CD8-positive, alpha-beta memory T cell (primary cell): ENCODE data around the gene TMOD1. TPM values are rescaled to one million over a fixed set of nuclear protein-coding genes. Genes with fewer than 3 reads are reported as not detected.
A peak's percentile ranks its signal among the peaks of the same experiment; 100 is the strongest.
"Not testable (repeated sequence)": the region's sequence is repeated elsewhere in the genome, so short reads cannot be mapped to it uniquely, and the experiment has no call there.

Experiments used
- CTCF ChIA-PET: fragments of 350-600 bp; sonication (Branson Sonifier 250); formaldehyde crosslinking; loops from one replicate; lab custom pipeline; 2021; ENCODE audit warnings: antibody characterized with exemption; lab: Charles Lee
- POLR2A ChIA-PET: fragments of 350-600 bp; sonication (Branson Sonifier 250); formaldehyde crosslinking; loops from one replicate; lab custom pipeline; 2021; ENCODE audit warnings: antibody characterized with exemption; lab: Charles Lee
- DNase-seq, 5 donors: peaks; one replicate each; pipeline versions ENCODE4 v3.0.0 to v3.0.0-alpha.2; 2020 to 2022; ENCODE audit warnings: mixed read lengths in 1 of 5
- H3K27ac ChIP-seq: one replicate; pipeline ENCODE4 v1.7.0; 2013; ENCODE audit warnings: low read depth, mild to moderate bottlenecking, low read length, moderate library complexity
- H3K27me3 ChIP-seq: 2 replicates; pipeline ENCODE4 v1.7.0; 2013; ENCODE audit warnings: low read length, mild to moderate bottlenecking; ENCODE audit not compliant: insufficient read depth, poor library complexity, severe bottlenecking
- H3K36me3 ChIP-seq: 2 replicates; pipeline ENCODE4 v1.7.0; 2013; ENCODE audit warnings: mild to moderate bottlenecking, low read length, moderate library complexity; ENCODE audit not compliant: insufficient read depth
- H3K4me1 ChIP-seq: 2 replicates; pipeline ENCODE4 v1.7.0; 2013; ENCODE audit warnings: mild to moderate bottlenecking, low read length, moderate library complexity; ENCODE audit not compliant: insufficient read depth
- H3K4me3 ChIP-seq: 2 replicates; pipeline ENCODE4 v1.7.0; 2013; ENCODE audit warnings: mild to moderate bottlenecking, low read length
- H3K9me3 ChIP-seq: 2 replicates; pipeline ENCODE4 v1.7.0; 2013; ENCODE audit warnings: mild to moderate bottlenecking, low read length
- H3K27ac Mint-ChIP-seq, 8 donors: one replicate each; pipeline ENCODE4 v1.8.0; 2020 to 2021; ENCODE audit warnings: mixed read lengths in 8 of 8, mild to moderate bottlenecking in 6 of 8, inconsistent platforms in 3 of 8, moderate library complexity in 3 of 8
- H3K27me3 Mint-ChIP-seq, 2 donors: one replicate each; pipeline ENCODE4 v1.8.0; 2020 to 2021; ENCODE audit warnings: mixed read lengths in 2 of 2, mild to moderate bottlenecking in 1 of 2, moderate library complexity in 1 of 2
- H3K36me3 Mint-ChIP-seq, 3 donors: one replicate each; pipeline ENCODE4 v1.8.0; 2020 to 2021; ENCODE audit warnings: mixed read lengths in 3 of 3, inconsistent platforms in 1 of 3, mild to moderate bottlenecking in 1 of 3
- H3K4me1 Mint-ChIP-seq, 3 donors: one replicate each; pipeline ENCODE4 v1.8.0; 2020 to 2021; ENCODE audit warnings: mixed read lengths in 3 of 3, inconsistent platforms in 1 of 3, mild to moderate bottlenecking in 1 of 3
- H3K4me3 Mint-ChIP-seq, 7 donors: one replicate each; pipeline ENCODE4 v1.8.0; 2020 to 2021; ENCODE audit warnings: mixed read lengths in 7 of 7, mild to moderate bottlenecking in 6 of 7, moderate library complexity in 4 of 7, inconsistent platforms in 2 of 7
- H3K9me3 Mint-ChIP-seq, 5 donors: one replicate each; pipeline ENCODE4 v1.8.0; 2020 to 2022; ENCODE audit warnings: mixed read lengths in 5 of 5, mild to moderate bottlenecking in 3 of 5, moderate library complexity in 2 of 5, inconsistent platforms in 1 of 5
- polyA plus RNA-seq: library from polyadenylated mRNA; unstranded; fragments of 300-500 nt; fragmentation: Illumina TruSeq; gene quantifications from one replicate; pipeline ENCODE4 v1.2.3, GENCODE V29; 2021
- total RNA-seq, 2 experiments: library from RNA; stranded (reverse); gene quantifications; one replicate each; pipeline ENCODE4 v1.2.3, GENCODE V29; 2021

Gene TMOD1
- total and polyA plus RNA-seq, 3 experiments from 2014 or later: 1.2 to 1.5 (median 1.3) TPM

DNA sequence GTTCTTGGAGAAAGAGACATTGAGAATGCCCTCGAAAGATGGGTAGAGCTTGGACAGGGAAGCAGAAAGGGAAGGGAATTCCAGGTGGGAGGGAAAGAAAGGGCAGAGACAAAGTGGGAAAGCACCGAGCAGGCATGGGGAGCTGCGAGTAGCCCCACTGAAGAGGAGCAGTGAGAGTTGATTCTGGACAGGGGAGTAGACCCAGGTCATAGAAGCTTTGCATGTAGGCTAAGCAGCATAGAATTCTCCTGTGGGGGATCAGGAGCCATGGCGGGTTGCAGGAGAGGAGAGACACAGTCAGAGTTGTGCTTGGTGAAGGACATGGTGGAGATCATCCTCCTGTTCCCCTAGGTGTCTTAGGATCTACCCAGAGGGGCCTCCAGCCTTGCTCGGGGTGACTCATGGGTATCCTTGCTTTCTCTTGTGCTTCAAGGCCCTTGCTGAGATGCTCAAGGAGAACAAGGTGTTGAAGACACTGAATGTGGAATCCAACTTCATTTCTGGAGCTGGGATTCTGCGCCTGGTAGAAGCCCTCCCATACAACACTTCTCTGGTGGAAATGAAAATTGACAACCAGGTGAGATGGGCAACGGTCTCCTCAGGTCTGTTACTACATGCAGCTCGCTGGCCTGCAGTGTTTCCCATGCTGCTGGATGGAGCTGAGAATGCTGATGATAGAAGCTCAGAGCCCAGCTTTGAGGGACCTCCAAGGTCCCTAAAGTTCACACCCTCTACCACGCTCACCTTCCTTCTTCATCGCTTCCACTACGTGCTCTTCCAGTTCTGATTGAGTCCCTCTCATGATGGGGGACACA, 67.2 kb downstream of the TMOD1 start:
- Mint-ChIP-seq H3K27ac (no peak overlapping the region), H3K4me3 (no peak overlapping the region), H3K9me3 (no peaks in the 10 kb centered on the region), H3K36me3 (no peaks in the 10 kb centered on the region), H3K4me1 (peaks cover 0 to 4% (median 2%) of the 10 kb centered on the region in 3 donors), H3K27me3 (peaks cover 0 to 1% of the 10 kb centered on the region in 2 donors)
- Histone ChIP-seq H3K4me1 (no peaks in the 10 kb centered on the region), H3K27me3 (no peaks in the 10 kb centered on the region), H3K36me3 (peaks cover 3% of the 10 kb centered on the region), H3K27ac (no peak overlapping the region), H3K9me3 (no peaks in the 10 kb centered on the region), H3K4me3 (no peak overlapping the region)
- ChIA-PET POLR2A (no interaction called here), CTCF (interaction anchor here (1.5 kb wide), 1 partner anchor 9 kb away, joined by 3 read pairs; no protein-coding TSS in a partner anchor)
- no peak for DNase-seq

DNA sequence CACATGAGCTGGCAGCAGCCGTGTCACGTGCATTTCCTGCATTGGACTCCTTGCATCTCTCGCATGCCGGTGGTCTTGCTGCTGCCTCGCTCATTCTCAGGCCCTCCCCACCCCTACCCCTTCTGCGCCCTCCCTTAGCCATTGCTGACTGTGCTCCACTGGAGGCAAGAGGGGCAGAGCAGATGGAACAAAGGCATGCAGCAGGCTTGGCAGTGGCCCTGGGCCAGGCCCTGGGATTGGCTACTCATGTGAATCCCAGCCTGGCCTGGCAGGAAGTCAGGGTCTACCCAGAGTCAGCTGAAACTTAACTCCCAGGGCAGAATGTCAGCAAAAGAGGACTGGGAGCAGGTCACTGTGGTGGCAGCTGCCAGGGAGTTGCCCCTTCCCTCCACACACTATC, 69.4 kb downstream of the TMOD1 start:
- no peak for DNase-seq
- Histone ChIP-seq H3K4me1 (no peaks in the 10 kb centered on the region), H3K27me3 (no peaks in the 10 kb centered on the region), H3K27ac (no peak overlapping the region), H3K4me3 (no peak overlapping the region), H3K36me3 (peaks cover 3% of the 10 kb centered on the region), H3K9me3 (no peaks in the 10 kb centered on the region)
- Mint-ChIP-seq H3K36me3 (peaks cover 0 to 4% (median 0%) of the 10 kb centered on the region in 3 donors), H3K27me3 (peaks cover 0 to 6% of the 10 kb centered on the region in 2 donors), H3K27ac (no peak overlapping the region), H3K4me1 (peaks cover 12 to 19% (median 19%) of the 10 kb centered on the region in 3 donors), H3K9me3 (no peaks in the 10 kb centered on the region), H3K4me3 (no peak overlapping the region)
- ChIA-PET CTCF (no interaction called here), POLR2A (no interaction called here)

DNA sequence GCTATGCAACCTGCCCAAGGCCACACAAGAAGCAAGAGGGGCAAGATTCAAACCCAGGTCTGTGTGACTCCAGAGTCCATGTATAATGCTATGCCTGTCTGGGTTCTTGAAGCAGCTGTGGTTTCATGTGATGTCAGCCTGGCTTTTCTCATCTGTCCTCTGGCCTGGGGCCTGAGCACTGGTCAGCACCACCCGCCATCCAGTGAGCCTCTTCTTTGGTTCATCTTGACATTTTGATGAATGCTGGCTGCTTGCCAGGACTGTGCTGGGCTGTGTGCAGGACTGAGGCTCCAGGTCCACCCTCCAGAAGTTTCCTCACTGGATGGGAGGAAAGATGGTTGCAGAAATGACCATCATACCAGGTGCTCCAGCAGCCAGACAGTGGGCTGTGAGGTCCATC, 70.2 kb downstream of the TMOD1 start:
- Mint-ChIP-seq H3K27me3 (peaks cover 0 to 6% of the 10 kb centered on the region in 2 donors), H3K36me3 (peaks cover 0 to 4% (median 0%) of the 10 kb centered on the region in 3 donors), H3K9me3 (no peaks in the 10 kb centered on the region), H3K4me1 (peaks cover 14 to 21% (median 21%) of the 10 kb centered on the region in 3 donors), H3K27ac (no peak overlapping the region), H3K4me3 (no peak overlapping the region)
- ChIA-PET CTCF (interaction anchor here (3.9 kb wide), 1 partner anchor 27 kb away, joined by 17 read pairs; no protein-coding TSS in a partner anchor), POLR2A (no interaction called here)
- no peak for DNase-seq
- no peaks in the 10 kb centered on the region for H3K27me3 ChIP-seq
- H3K9me3 ChIP-seq: no peaks in the 10 kb centered on the region
- H3K4me1 ChIP-seq: no peaks in the 10 kb centered on the region
- no peak overlapping the region for H3K27ac ChIP-seq
- H3K4me3 ChIP-seq: no peak overlapping the region
- H3K36me3 ChIP-seq: peaks cover 3% of the 10 kb centered on the region

DNA sequence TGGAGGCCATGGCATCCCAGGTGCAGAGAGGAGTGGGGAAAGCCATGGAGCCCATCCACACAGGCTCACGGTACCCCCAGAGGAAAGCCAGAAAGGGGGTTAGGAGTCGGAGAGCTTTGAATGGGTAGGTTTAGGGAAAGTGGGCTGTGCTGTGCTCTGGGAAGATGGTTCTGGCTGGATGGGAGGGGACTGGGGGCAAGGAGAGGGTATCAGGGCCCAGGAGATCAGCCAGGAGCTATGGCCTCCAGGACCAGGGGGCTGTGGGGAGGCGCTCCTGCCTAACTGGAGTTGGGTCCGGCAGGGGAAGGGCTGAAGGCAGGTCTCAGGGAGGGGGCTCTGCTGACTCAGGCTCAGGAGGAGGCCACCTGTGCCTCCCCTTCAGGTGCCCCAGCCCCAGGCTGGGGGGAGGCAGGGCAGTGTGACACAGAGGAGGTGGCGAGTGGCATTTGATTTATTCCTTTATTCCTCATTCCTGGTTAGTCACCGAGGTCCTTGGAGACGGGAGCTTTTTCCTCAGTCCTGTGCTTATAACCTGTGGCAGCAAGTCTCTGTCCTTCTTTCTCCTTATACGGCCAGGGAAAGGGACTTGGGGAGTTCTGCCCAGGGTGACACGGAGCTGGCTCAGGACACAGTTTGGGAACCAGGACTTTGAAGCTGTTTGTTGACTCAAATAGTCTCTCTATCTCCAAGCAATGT, 70.9 kb downstream of the TMOD1 start:
- POLR2A ChIA-PET: no interaction called here
- H3K27me3 ChIP-seq: no peaks in the 10 kb centered on the region
- no peak overlapping the region for H3K4me3 ChIP-seq
- H3K27ac ChIP-seq: no peak overlapping the region
- DNase-seq: no peak
- peaks cover 3% of the 10 kb centered on the region for H3K36me3 ChIP-seq
- Mint-ChIP-seq H3K36me3 (peaks cover 0 to 4% (median 0%) of the 10 kb centered on the region in 3 donors), H3K4me1 (peaks cover 14 to 25% (median 25%) of the 10 kb centered on the region in 3 donors), H3K4me3 (no peak overlapping the region), H3K9me3 (no peaks in the 10 kb centered on the region), H3K27ac (no peak overlapping the region), H3K27me3 (peaks cover 0 to 6% of the 10 kb centered on the region in 2 donors)
- CTCF ChIA-PET: interaction anchor here (3.9 kb wide), 1 partner anchor 27 kb away, joined by 17 read pairs; no protein-coding TSS in a partner anchor
- no peaks in the 10 kb centered on the region for H3K9me3 ChIP-seq
- no peaks in the 10 kb centered on the region for H3K4me1 ChIP-seq

DNA sequence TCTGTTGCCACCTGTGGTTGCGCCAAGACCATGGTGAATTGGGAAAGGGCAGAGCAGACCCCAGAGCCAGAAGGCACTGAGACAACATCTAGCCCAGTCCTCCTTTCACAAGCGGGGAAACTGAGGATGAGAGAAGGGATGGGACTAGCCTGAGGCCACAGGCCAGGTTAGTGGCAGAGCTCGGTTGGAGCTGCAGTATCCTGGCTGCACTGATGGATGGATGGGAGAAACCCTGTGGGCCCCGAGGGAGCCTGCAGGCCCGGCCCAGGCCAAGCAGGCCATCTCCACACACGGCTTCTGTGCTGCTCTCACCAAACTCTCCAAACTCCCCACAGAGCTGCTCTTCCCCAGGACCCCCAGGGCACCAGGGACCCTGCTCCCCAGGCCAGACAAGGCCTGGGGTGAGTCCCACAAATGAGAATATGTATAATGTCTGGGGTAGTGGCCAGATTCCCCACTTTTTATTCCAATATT, 71.5 kb downstream of the TMOD1 start:
- Mint-ChIP-seq H3K4me3 (no peak overlapping the region), H3K27me3 (peaks cover 0 to 6% of the 10 kb centered on the region in 2 donors)
- POLR2A ChIA-PET: no interaction called here

DNA sequence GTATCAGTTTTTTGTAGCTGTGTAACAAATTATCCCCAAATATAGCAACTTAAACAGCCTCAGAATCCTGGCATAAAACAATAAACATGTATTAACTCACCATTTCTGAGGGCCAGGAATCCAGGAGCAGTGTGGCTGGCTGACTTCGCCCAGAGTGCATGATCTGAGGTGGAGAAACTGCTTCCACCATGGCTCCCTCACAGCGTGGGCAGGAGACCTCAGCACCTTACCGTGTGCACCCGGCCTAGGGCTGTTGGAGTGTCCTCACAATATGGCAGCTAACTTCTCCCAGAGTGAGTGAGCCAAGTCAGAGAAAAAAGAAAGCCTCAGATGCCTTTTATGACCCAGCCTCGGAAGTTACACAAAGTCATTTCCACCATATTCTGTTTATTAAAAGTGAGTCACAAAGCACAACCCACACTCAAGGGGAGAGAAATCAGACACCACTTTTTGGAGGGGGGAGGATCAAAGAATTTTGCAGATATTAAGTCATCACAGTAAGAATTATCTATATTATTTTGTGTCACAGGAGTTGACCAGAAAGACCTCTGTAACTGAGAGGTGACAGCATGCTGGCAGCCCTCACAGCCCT, 72.1 kb downstream of the TMOD1 start:
- no peaks in the 10 kb centered on the region for H3K9me3 ChIP-seq
- H3K4me3 ChIP-seq: no peak overlapping the region
- H3K36me3 ChIP-seq: peaks cover 3% of the 10 kb centered on the region
- POLR2A ChIA-PET: no interaction called here
- Mint-ChIP-seq H3K4me3 (peak overlapping the region in 2 of 7 donors; percentile 15 to 58), H3K27me3 (peaks cover 0 to 6% of the 10 kb centered on the region in 2 donors), H3K9me3 (no peaks in the 10 kb centered on the region), H3K27ac (peak overlapping the region in 2 of 8 donors; percentile 21 to 32), H3K36me3 (peaks cover 0 to 8% (median 0%) of the 10 kb centered on the region in 3 donors), H3K4me1 (peaks cover 17 to 29% (median 29%) of the 10 kb centered on the region in 3 donors)
- CTCF ChIA-PET: interaction anchor here (3.9 kb wide), 1 partner anchor 25 kb away, joined by 17 read pairs; no protein-coding TSS in a partner anchor
- no peaks in the 10 kb centered on the region for H3K27me3 ChIP-seq
- DNase-seq: no peak
- no peak overlapping the region for H3K27ac ChIP-seq
- H3K4me1 ChIP-seq: no peaks in the 10 kb centered on the region

More for the DNA sequence above, 71.5 kb downstream of the TMOD1 start:
- H3K9me3 Mint-ChIP-seq: no peaks in the 10 kb centered on the region
- peaks cover 0 to 4% (median 0%) of the 10 kb centered on the region in 3 donors for H3K36me3 Mint-ChIP-seq
- no peaks in the 10 kb centered on the region for H3K4me1 ChIP-seq
- H3K36me3 ChIP-seq: peaks cover 3% of the 10 kb centered on the region
- CTCF ChIA-PET: interaction anchor here (3.9 kb wide), 1 partner anchor 26 kb away, joined by 17 read pairs; no protein-coding TSS in a partner anchor
- peaks cover 14 to 25% (median 25%) of the 10 kb centered on the region in 3 donors for H3K4me1 Mint-ChIP-seq
- no peaks in the 10 kb centered on the region for H3K27me3 ChIP-seq
- no peak for DNase-seq
- H3K27ac Mint-ChIP-seq: no peak overlapping the region
- H3K9me3 ChIP-seq: no peaks in the 10 kb centered on the region
- H3K4me3 ChIP-seq: no peak overlapping the region
- no peak overlapping the region for H3K27ac ChIP-seq

DNA sequence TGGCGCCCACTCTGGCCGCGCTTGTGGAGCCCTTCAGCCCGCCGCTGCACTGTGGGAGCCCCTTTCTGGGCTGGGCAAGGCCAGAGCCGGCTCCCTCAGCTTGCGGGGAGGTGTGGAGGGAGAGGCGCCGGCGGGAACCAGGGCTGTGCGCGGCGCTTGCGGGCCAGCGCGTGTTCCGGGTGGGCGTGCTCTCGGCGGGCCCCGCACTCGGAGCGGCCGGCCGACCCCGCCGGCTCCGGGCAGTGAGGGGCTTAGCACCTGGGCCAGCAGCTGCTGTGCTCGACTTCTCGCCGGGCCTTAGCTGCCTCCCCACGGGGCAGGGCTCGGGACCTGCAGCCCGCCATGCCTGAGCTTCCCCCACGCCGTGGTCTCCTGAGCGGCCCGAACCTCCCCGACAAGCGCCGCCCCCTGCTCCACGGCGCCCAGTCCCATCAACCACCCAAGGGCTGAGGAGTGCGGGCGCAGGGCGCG, 72.7 kb downstream of the TMOD1 start:
- not testable (repeated sequence) for H3K27ac Mint-ChIP-seq, H3K4me1 ChIP-seq, H3K36me3 ChIP-seq, H3K27ac ChIP-seq, H3K4me3 ChIP-seq, H3K9me3 ChIP-seq, DNase-seq, H3K27me3 Mint-ChIP-seq, H3K27me3 ChIP-seq, H3K36me3 Mint-ChIP-seq, H3K9me3 Mint-ChIP-seq, H3K4me3 Mint-ChIP-seq
- ChIA-PET POLR2A (interaction anchor here (0.9 kb wide), 1 partner anchor 59 kb away, joined by 3 read pairs; the partner anchor contains the start of genes NCBP1 and TSTD2), CTCF (interaction anchor here (1.3 to 3.9 kb wide), 2 partner anchors 10 to 25 kb away, joined by 3 to 17 read pairs; no protein-coding TSS in a partner anchor)
- peaks cover 17 to 29% (median 29%) of the 10 kb centered on the region in 3 donors for H3K4me1 Mint-ChIP-seq
